NCI-H1092 (cell line): ENCODE measurements around the gene TRIM65.
"Not testable (repeated sequence)": the region's sequence is repeated elsewhere in the genome, so short reads cannot be mapped to it uniquely, and the experiment has no call there.

Source experiments
- DNase-seq: peaks from one replicate; lab custom pipeline; 2025; lab: John Stamatoyannopoulos, UW

Gene TRIM65

GRCh38 chr17:75895370-75896155 lies 1.2 kb downstream of the TRIM65 start:
- no peak for DNase-seq

GRCh38 chr17:75894049-75894733 lies 2.6 kb downstream of the TRIM65 start:
- no peak for DNase-seq

- no peak for DNase-seq
These were observed 3.3 kb downstream of the TRIM65 start for GRCh38 chr17:75893305-75894048.

GRCh38 chr17:75892556-75893224 lies 4.1 kb downstream of the TRIM65 start:
- no peak for DNase-seq

GRCh38 chr17:75891605-75892555 lies 4.9 kb downstream of the TRIM65 start:
- DNase-seq = no peak

GRCh38 chr17:75891022-75891604 lies 5.6 kb downstream of the TRIM65 start:
- no peak for DNase-seq

- DNase-seq = no peak
These were observed 7.3 kb downstream of the TRIM65 start for GRCh38 chr17:75889454-75889853.

- DNase-seq = no peak
These were observed 8.3 kb downstream of the TRIM65 start for GRCh38 chr17:75888484-75888883.

GRCh38 chr17:75885860-75886259 lies 10.9 kb downstream of the TRIM65 start:
- DNase-seq = not testable (repeated sequence)

- DNase-seq = no peak
These were observed 11.3 kb downstream of the TRIM65 start for GRCh38 chr17:75885431-75885830.

GRCh38 chr17:75881678-75882454 lies 14.9 kb downstream of the TRIM65 start:
- DNase-seq = no peak

- no peak for DNase-seq
These were observed 16.5 kb downstream of the TRIM65 start for GRCh38 chr17:75880266-75880665.

GRCh38 chr17:75878174-75878998 lies 18.4 kb downstream of the TRIM65 start, which contains the start of gene TRIM47:
Gene TRIM47 (minus strand): TSS chr17:75878581. CDS start chr17:75878548, 33 bp downstream.
- DNase-seq = peak; percentile 10

GRCh38 chr17:75877752-75878173 lies 19.0 kb downstream of the TRIM65 start:
- peak; percentile 57 for DNase-seq

GRCh38 chr17:75876938-75877751 lies 19.6 kb downstream of the TRIM65 start:
- peak; percentile 43 for DNase-seq

GRCh38 chr17:75876190-75876937 lies 20.4 kb downstream of the TRIM65 start:
- no peak for DNase-seq

- no peak for DNase-seq
These were observed 20.9 kb downstream of the TRIM65 start for GRCh38 chr17:75875940-75876189.
